ENCODE results near the gene AFF3. TPM values are rescaled to one million over a fixed set of nuclear protein-coding genes. Genes with fewer than 3 reads are reported as not detected.
"Not testable (repeated sequence)": the region's sequence is repeated elsewhere in the genome, so short reads cannot be mapped to it uniquely, and the experiment has no call there.

AFF3 gene
- total RNA-seq, 1 experiment from 2014 or later: not detected

GRCh38 chr2:100113990-100114433 lies 28.4 kb downstream of the AFF3 start:
- TF ChIP-seq, protein P1, sequence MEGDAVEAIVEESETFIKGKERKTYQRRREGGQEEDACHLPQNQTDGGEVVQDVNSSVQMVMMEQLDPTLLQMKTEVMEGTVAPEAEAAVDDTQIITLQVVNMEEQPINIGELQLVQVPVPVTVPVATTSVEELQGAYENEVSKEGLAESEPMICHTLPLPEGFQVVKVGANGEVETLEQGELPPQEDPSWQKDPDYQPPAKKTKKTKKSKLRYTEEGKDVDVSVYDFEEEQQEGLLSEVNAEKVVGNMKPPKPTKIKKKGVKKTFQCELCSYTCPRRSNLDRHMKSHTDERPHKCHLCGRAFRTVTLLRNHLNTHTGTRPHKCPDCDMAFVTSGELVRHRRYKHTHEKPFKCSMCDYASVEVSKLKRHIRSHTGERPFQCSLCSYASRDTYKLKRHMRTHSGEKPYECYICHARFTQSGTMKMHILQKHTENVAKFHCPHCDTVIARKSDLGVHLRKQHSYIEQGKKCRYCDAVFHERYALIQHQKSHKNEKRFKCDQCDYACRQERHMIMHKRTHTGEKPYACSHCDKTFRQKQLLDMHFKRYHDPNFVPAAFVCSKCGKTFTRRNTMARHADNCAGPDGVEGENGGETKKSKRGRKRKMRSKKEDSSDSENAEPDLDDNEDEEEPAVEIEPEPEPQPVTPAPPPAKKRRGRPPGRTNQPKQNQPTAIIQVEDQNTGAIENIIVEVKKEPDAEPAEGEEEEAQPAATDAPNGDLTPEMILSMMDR (IDR thresholded peaks at IDR 0.05; ENCODE audit: unreplicated experiment): no peak
- intact Hi-C loops (cut with micrococcal nuclease; ENCODE audit: unreplicated experiment): no loop called here
- no peaks in the 10 kb centered on the region for H3K36me3 Mint-ChIP-seq (ENCODE audit: insufficient read depth, unreplicated experiment)
- H3K27ac Mint-ChIP-seq (ENCODE audit: unreplicated experiment): no peak overlapping the region
- H3K4me1 Mint-ChIP-seq (ENCODE audit: low read depth, unreplicated experiment): no peaks in the 10 kb centered on the region
- CTCF ChIA-PET: no interaction called here
- BruUV-seq (replicated peaks): no TSS peak
- H3K4me3 Mint-ChIP-seq (ENCODE audit: low read depth, unreplicated experiment): no peak overlapping the region
- peaks cover 53% of the 10 kb centered on the region for H3K27me3 Mint-ChIP-seq (ENCODE audit: unreplicated experiment)
- peaks cover 4% of the 10 kb centered on the region for H3K9me3 Mint-ChIP-seq (ENCODE audit: low read depth, unreplicated experiment)
- no peak for DNase-seq

DNA sequence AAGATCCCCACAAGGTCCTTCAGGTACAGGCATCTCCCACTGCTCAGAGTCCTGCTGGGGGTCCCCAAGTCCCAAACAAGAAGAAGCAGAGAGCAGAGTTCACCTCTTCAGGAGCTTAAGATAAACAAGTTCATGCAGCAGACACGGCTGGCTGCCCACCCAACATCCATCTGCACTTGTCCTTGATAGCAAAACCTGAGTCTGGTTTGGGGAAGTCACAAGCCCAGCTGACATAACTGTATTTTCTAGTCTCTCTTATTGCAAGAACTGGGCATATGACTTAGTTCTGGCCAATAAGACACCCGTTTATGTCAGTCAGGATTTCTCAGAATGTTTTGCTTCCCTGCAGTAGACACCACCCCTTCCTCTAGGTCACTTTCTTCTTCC lies 31.8 kb downstream of the AFF3 start:
- Mint-ChIP-seq H3K27me3 (ENCODE audit: unreplicated experiment) (peaks cover 85% of the 10 kb centered on the region), H3K9me3 (ENCODE audit: low read depth, unreplicated experiment) (no peaks in the 10 kb centered on the region), H3K4me1 (ENCODE audit: low read depth, unreplicated experiment) (no peaks in the 10 kb centered on the region), H3K36me3 (ENCODE audit: insufficient read depth, unreplicated experiment) (no peaks in the 10 kb centered on the region), H3K27ac (ENCODE audit: unreplicated experiment) (no peak overlapping the region), H3K4me3 (ENCODE audit: low read depth, unreplicated experiment) (no peak overlapping the region)
- no TSS peak for BruUV-seq (replicated peaks)
- intact Hi-C loops (cut with micrococcal nuclease; ENCODE audit: unreplicated experiment): no loop called here
- no peak for DNase-seq
- CTCF ChIA-PET: no interaction called here
- TF ChIP-seq, protein P1 (IDR thresholded peaks at IDR 0.05; ENCODE audit: unreplicated experiment): no peak

GRCh38 chr2:100109986-100110613 lies 32.3 kb downstream of the AFF3 start:
- no TSS peak for BruUV-seq (replicated peaks)
- H3K4me1 Mint-ChIP-seq (ENCODE audit: low read depth, unreplicated experiment): no peaks in the 10 kb centered on the region
- CTCF ChIA-PET: no interaction called here

GRCh38 chr2:100108648-100109020 lies 33.8 kb downstream of the AFF3 start:
- DNase-seq; BruUV-seq (replicated peaks); H3K4me3 Mint-ChIP-seq (ENCODE audit: low read depth, unreplicated experiment); H3K27ac Mint-ChIP-seq (ENCODE audit: unreplicated experiment); intact Hi-C loops (cut with micrococcal nuclease; ENCODE audit: unreplicated experiment); H3K4me1 Mint-ChIP-seq (ENCODE audit: low read depth, unreplicated experiment); H3K36me3 Mint-ChIP-seq (ENCODE audit: insufficient read depth, unreplicated experiment); CTCF ChIA-PET; H3K9me3 Mint-ChIP-seq (ENCODE audit: low read depth, unreplicated experiment): not testable (repeated sequence)
- peaks cover 85% of the 10 kb centered on the region for H3K27me3 Mint-ChIP-seq (ENCODE audit: unreplicated experiment)

More at GRCh38 chr2:100109986-100110613, 32.3 kb downstream of the AFF3 start:
- no peak for DNase-seq
- Mint-ChIP-seq H3K4me3 (ENCODE audit: low read depth, unreplicated experiment) (no peak overlapping the region), H3K27ac (ENCODE audit: unreplicated experiment) (no peak overlapping the region), H3K9me3 (ENCODE audit: low read depth, unreplicated experiment) (no peaks in the 10 kb centered on the region), H3K36me3 (ENCODE audit: insufficient read depth, unreplicated experiment) (no peaks in the 10 kb centered on the region), H3K27me3 (ENCODE audit: unreplicated experiment) (peaks cover 90% of the 10 kb centered on the region)
- intact Hi-C loops (cut with micrococcal nuclease; ENCODE audit: unreplicated experiment): no loop called here
- TF ChIP-seq, protein P1 (IDR thresholded peaks at IDR 0.05; ENCODE audit: unreplicated experiment): no peak

DNA sequence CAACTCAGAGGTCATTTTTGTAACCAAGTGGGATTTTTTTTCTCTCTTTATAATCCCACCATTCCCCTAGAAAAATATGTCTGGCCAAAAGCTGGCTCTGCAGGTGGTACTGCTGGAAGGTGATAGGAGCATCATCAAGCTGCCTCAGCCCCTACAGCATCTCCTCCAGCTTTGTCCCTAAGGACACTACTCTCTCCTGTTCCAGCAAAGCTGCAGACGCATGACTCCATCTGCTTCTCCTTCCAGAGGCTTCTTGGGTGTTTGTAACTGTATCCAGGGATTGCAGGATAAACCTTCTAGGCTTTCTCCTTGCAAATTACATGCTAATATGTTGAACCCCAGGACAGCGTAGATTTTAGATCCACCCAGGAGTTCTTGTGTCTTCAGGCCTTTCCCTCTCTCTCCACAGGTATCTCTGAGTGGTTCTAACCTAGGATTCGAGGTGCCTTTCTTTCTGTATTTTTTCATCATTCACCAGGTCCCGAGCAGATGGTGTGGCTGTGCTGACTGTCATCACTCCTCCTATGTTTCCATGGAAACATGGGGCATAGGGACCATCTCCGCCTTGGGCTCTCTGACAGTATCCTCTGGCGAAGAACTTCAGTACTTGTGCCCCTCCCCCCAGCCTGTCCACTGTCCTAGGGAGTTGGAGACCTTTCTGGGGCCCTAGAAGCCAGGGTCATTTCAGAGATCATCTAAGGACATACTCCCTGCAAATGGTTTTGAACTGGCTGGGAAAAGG lies 34.3 kb downstream of the AFF3 start:
- H3K9me3 Mint-ChIP-seq (ENCODE audit: low read depth, unreplicated experiment): no peaks in the 10 kb centered on the region
- intact Hi-C loops (cut with micrococcal nuclease; ENCODE audit: unreplicated experiment): no loop called here
- H3K27ac Mint-ChIP-seq (ENCODE audit: unreplicated experiment): no peak overlapping the region
- peaks cover 80% of the 10 kb centered on the region for H3K27me3 Mint-ChIP-seq (ENCODE audit: unreplicated experiment)
- CTCF ChIA-PET: no interaction called here
- BruUV-seq (replicated peaks): no TSS peak
- no peak overlapping the region for H3K4me3 Mint-ChIP-seq (ENCODE audit: low read depth, unreplicated experiment)
- TF ChIP-seq, protein P1 (IDR thresholded peaks at IDR 0.05; ENCODE audit: unreplicated experiment): no peak
- H3K4me1 Mint-ChIP-seq (ENCODE audit: low read depth, unreplicated experiment): no peaks in the 10 kb centered on the region
- DNase-seq: no peak
- no peaks in the 10 kb centered on the region for H3K36me3 Mint-ChIP-seq (ENCODE audit: insufficient read depth, unreplicated experiment)

Measured in Calu3 (cell line).